Suprapubic skin (tissue), 4 donors: Measurements from ENCODE around the gene SNX19.

Experiments
- POLR2A ChIP-seq, 2 donors: fragments of 450-650 bp; IDR thresholded peaks; one replicate each; pipeline ENCODE4 v1.6.1; 2017; ENCODE audit warnings: antibody characterized with exemption in 2 of 2, mild to moderate bottlenecking in 2 of 2, moderate library complexity in 2 of 2
- POLR2AphosphoS5 ChIP-seq, 3 donors: sonication (generic); formaldehyde crosslinking; IDR thresholded peaks; one replicate each; pipeline ENCODE4 v1.6.1; 2017; ENCODE audit warnings: antibody characterized with exemption in 3 of 3

DNA sequence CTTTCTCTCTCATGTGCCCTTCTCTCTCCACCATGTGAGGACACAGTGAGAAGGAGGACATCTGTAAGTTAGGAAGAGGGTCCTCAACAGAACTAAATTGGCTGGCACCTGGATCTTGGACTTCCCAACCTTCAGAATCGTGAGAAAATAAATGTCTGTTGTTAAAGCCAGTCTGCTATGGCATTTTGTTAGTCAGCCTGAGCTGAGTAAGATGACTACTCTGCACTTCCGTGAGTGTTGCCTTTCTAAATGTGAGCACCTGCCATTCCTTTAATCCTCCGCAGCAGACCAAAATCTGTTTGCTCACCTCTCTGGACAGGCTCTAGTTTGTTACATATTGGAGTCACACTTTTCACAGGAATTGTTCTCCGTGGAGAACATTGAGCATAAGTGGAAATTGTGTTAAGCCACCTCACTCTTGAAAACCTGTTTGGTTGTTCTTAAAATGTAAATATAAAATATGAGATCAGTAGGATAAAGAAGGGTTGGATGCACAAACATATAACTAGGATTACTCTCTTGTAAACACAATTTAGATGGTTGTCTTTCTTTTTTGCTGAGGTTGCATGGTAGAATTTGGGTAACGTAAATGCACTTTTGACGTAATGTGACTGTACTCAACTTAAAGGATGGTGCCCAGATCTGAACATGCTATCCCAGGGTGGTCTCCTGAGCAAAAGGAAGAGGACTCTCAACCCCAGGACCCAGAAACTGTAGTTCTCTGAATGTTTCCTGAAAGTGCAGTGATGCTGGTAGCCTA lies 65.9 kb downstream of the SNX19 start:
- TF ChIP-seq POLR2AphosphoS5 (IDR thresholded peaks at IDR 0.05) (no peak), POLR2A (IDR thresholded peaks at IDR 0.05) (no peak)
